HG03342 (cell line): ENCODE results near the gene PSAPL1.

Source experiments
- ATAC-seq: cut with Tn5 transposase; IDR thresholded peaks from one replicate; pipeline ENCODE4 v1.9.1; 2021; ENCODE audit warnings: mild to moderate bottlenecking, moderate library complexity; ENCODE audit not compliant: unreplicated experiment

PSAPL1 gene

DNA sequence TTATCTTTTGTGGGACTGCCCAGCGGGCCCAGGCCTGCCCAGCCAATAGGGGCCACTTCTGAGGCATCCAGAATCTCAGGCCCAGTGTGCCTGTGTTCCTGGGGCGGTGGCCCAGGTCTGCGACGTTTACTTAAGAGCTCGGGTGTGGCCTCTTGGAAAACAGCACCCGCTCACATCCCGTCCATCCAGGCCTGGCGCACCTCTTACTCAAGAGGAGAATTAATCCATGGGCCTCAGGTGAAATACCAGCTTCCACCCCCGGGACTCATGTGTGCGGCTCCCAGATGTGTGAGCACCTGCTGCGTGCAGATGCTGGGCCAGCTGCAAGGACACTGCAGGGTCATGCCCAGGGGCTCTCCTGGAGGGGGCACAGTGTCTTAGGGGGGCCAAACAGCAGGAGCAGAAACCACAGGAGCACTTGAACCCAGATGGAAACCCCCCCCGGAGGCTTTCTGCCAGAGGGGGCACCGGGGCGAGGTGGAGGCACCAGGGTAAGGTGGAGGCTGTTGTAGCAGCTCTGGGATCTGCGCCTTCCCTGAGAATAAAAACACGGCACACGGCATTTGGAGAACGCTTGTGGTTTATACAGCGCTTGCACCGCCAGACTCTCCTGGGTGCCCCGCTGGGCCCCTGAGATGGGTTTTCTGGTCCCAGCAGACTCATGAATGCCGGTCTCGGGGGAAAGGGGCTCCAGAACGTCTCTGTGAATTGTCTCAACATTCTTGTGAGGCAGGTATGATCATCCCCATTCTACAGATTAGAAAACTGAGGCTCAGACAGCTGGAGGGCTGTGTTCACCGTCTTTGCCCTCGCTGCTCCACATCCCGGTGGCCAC, 2.8 kb downstream of the PSAPL1 start:
- ATAC-seq = no peak

DNA sequence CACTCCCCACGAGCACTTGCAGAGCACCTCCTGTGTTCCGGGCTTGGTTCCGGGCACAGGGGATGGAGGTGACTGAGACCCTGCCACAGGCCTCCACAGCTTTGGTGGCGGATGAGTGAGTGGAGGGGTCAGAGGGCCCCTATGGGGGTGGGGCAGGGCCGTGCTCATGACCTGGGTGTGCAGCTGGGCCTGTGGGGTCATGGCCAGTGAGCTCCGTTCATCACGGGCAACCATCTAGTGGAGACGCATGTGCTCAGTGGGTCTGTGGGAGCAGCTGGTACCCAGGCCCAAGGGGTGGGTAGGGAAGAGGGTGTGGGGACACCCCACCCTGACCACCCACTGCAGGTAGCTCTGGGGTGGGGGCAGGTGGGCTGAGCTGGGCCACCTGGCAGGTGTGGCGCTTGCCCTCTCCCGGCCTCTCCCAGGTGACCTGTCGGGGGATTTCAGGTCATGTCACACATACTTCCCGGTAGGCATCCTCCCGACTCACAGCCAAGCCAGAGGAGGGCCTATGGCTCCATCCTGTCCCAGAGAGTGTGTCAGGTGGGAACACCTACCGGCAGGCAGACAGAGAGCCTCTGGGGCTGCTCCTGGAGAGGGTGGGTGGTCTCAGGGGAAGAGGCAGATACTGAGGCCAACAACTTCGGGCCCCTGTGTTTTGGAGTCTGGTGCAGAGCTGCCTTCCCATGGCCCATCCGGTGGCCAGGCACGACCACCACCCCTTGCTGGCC, 3.6 kb downstream of the PSAPL1 start:
- ATAC-seq = no peak

DNA sequence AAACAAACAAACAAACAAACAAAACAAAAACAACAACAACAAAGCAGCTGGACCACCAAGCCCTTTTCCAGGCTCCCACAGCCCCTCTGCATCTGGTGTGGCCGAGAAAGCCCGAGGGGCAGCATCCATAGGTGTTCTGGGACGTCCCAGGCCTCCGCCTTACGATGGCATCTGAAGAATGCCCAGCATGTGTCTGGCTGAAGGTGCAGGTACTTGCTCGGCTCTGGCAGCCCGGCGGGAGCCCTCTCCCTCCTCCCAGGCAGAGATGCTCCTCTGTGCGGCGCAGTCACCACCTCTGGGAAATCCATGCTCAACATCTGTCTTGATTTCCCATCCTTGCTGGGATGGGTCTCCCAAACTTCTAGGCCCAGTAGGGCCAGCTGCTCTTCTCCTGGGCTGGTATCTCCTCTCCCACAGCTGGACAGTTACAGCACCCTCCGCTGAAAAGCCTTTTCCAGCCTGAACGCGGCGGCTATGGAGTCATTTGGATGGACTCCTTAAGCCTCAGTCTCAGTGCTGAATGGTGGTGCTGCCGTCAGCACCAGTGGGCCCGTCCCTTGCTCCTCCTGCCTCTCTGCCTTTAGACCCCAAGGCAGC, 4.3 kb downstream of the PSAPL1 start:
- no peak for ATAC-seq

DNA sequence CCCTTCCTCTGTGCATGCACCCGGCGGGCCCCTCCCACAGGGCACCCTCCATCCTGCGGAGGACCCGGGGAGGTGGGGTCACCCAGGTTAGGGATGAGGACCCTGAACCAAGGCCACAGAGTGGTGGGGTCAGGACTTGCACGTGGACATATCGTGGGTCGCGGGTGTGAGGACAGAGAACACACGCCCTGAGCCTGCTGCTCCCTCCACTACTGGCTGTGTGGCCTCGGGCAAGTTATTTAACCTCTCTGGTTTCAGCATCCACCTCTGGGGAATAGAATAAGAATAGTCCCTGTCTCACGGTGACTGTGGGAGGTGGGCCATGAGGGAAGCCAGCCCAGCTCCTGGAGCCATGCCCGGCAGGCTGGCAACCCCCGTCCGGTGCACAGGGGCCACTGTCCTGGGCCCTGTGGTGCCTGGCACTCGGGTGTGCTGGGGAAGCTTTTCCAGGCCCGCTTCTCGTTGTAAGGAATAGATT, 5.1 kb downstream of the PSAPL1 start:
- ATAC-seq = no peak

DNA sequence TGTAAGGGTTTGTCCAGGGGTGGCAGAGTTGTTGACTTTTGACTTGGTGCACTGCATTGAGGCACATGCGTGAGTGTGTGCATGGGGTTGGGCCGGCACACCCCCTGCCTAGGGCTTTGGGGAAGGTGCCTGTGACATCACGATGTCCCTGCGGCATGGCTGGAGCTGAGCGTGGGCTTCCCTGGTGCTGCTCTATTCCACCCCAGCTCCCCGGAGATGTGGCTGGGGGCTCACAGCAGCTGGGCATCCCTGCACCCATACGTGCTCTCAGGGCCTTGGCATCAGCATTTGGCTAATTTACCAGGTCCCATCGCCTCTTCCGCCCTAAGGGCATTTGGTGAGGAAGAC, 5.7 kb downstream of the PSAPL1 start:
- ATAC-seq = no peak

DNA sequence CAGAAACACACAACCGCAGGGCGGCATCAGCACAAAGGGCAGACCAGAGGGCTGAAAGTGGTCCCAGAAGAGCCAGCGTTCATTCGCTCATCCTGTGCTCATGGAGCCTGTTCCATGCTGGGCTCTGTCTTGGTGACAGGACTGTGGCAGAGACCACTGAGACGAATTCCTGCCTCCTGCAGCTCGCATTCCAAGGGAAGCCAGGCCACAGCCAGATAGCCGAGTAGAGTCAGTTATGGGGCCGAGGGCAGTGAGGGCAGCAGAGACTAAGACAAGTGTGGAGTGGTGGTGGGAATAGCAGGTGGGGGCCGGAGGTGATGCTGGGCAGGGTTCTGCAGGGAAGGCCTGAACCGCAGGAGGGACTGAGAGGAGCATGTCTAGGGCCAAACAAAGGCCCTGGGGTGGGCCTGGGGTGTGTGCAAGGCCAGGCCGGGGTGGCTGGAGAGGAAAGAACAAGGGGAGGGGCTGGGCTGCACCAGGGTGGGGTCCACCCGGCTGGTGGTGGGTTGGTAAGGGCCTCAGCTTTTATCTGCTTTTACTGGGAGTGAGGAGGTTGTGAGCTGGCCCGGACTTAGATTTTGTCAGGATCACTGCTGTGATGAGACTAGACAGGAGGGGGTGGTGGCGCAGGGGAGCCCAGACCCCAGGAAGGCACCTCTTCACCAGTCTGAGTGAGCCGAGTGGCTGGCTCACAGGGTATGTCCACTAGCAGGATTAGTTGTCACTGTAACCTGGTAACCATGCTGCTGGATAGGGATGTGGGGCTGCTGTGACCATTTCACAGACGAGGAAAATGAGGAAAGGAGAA, 6.3 kb downstream of the PSAPL1 start:
- ATAC-seq = no peak

DNA sequence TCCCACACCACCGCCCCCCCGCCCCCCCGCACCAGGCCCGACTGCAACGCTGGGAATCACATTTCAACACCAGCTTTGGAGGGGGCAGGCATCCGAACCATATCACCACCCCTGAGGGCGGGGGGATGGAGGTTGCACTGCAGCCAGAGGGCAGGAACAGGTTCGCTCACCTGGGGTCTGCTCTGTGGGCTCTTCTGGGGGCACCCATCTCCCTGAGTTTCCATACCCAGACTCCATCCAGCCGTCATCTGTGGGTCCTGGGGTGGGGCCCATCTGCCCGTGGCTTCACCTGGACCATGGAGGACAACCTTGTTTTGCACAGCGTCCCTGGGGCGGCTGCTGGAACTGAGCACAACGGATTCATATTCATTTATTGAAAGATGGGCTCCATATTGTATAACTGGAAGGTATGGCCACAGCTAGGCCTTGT, 6.9 kb downstream of the PSAPL1 start:
- ATAC-seq = no peak

DNA sequence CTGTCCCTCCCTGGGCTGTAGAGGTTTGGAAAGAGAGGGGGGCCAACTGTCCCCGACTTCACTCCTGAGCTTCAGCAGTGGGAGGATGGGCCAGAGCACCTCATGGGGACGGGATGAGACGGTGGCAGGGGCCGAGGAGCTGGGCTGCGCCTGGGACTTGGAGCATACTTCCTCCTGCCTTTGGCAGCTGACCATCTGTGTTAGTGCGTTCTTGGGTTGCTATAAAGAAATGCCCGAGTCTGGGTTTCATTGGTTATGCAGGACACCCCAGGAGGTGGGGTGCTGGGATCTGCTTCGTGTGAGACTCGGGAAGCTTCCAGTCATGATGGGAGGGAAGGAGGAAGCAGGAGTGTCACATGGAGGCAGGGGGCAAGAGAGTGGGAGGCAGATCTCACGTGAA, 7.4 kb downstream of the PSAPL1 start:
- no peak for ATAC-seq

DNA sequence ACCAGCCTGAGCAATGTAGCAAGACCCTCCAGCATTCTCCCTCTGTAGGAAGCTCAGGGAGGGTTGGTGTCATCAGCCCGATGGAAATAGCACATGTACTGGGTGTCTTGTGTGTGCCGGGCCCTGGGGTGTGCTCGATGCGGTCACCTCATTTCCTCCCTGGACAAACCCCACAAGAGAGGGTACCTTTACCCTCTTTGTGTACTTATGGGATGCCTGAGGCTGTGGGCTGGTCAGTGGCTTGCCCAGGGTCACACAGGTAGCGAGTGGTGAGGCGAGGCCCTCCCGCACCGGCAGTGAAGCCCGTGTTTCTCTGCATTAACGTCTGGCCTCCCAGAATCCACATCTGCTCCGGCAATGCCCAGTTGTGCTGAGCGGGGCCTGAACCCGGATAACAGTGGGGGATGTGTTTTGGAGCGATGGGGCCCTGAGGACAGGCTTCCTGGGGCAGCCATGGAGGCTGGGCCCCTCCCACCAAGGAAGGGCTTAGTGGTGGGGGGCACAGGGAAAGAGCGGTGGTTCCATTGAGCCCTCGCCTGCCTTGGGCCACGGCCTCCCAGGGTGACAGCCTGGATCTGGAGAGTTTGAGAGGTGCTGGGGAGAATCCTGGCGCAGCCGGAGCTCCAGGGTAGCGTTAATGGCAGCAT, 8.1 kb downstream of the PSAPL1 start:
- no peak for ATAC-seq

DNA sequence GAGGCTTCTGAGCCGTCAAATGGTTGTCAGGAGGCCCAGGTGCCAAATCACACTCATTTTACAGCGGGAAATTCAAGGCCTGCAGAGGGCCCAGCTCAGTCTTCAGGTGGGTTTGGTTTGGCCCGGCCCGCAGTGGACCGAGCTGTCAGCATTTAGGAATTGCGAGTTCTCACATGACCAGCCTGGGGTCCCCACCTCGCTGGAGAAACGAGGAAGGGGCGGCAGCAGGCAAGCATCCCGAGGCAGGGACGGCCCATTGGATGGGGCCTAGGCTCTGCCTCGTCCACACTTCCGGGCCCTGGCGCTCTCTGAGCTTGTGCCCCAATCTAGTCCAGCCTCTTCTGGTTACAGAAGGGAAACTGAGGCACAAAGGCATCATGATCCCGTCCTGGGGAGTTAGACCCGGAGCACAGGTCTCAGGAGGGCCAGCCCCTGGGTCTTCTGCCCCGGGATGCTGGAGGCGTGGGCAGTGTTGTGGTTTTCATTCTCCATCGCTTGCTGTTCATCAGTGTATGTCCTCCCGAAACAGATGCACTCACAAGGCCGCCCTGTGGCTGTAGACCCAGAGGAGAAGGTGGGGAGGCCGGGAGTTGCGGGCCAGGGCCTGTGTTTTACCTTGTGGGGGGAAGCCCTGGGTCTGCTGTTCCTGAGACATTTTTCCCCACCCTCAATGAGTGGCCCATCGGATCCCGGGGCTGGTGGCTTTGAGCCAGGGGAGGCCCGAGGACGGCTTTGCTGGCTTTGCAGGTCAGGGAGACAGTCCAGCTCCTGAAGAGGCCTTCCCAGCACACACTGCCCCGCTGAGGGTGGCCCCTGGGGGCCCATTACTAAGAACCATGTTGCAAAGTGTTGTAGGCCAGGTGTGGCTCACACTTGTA, 8.9 kb downstream of the PSAPL1 start:
- ATAC-seq = no peak

DNA sequence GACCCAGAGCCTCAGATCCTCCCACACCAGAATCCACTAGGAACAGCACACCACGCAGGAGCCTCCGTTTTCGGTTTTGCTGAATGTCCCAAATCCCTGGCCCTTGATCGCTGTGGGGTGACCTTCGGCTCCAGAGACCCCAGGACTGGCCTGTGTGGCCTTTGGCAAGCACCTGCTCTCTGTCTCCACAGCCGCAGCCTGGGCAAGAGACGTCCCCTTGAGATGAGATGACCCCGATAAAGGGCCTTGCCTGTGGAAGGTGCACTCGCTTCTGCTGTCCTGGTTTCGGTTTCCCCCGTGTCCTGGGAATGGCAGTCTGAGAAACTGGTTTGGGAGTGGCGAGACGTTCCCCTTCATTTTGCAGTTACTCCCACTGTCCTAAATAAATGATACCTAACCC, 9.6 kb downstream of the PSAPL1 start:
- ATAC-seq = no peak

DNA sequence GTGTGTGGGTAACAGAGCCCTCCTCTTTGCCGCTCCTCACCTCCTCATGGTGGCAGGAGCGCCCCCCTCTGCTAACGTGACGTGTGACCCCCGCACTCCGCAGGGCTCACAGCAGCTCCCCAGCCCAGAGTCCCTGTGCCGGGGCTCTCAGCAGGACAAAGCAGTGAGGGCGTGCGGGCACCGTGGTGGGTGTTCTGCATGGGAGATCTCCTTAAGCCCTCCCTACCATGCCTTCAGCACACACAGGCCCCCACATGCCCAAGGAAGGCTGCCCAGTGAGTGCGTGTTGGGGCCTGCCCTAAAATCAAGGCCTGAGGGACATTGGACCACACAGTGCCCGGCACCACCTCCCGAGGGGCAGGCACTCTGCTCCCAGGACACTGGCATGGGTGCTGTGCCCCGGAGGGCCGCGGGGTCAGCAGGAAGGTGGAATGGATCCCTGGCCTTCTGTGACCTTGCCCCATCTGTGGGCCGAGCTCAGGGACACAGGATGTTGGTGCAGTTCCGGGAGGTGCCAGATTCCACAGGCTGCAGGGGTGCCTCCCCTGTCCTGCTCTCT, 10.1 kb downstream of the PSAPL1 start:
- no peak for ATAC-seq

DNA sequence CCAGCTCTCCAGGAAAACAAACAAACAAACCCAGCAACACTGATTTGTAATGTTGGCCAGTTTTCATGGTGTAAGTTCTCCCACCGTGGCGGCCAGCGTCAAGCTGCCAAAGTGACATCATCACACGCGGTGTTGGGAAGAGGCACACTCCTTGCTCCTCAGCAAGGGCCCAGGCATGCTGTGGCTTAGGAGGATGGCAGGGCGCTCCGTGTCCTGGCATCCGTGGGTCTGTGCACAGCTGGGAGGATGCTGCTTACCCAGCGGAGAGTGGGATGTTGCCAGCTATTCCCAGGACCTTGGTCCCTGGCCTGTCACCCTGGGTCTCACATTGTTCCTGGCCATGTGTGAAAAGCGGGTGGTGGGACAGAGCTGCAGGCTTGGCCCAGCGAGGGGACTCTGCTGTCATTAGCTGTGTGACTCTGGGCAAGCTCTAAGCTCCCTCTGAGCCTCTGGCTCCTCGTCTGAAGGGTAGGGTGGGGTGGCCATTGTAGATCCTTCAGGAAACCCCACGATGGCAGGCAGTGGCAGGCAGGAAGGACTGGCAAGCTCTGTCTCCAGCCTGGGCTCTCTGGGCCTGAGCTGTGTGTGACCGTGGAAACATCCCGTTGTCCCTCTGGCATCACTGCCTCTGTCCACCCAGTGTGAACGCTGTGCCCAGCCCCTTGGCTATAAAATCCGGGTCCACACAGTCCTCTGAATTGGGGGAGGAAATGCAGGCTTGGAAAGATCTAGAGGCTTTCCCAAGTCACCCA, 10.8 kb downstream of the PSAPL1 start:
- ATAC-seq = no peak

DNA sequence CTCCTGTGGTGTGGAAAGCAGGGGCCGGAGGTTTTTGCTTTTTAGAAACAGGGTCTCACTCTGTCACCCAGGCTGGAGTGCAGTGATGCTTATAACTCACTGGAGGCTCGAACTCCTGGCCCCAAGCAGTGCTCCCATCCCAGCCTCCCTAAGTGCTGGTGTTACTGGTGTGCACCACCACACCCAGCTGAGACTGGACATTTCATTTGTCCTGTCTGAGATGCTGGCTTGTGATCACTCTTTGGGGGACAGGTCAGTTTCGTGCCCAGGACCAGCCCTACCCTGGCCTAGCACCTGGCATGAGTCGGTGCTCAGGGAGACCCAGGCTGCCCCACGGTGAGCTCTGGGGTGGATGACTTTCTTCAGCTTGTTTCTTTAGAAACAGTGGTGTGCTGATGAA, 11.3 kb downstream of the PSAPL1 start:
- no peak for ATAC-seq

DNA sequence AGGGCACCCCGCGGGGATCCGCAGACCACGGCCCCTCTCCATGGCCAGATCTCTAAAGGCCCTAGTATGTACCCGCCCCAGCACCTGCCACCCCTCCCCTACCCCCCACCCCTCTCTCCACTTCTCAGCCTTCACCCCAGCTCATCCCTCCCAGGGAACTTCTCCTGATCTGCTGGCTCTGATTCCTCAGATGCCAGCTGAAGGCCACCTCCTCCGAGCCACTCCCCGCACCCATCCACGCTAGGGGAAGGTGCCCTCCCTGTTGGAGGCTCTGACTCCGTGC, 11.9 kb downstream of the PSAPL1 start:
- no peak for ATAC-seq

DNA sequence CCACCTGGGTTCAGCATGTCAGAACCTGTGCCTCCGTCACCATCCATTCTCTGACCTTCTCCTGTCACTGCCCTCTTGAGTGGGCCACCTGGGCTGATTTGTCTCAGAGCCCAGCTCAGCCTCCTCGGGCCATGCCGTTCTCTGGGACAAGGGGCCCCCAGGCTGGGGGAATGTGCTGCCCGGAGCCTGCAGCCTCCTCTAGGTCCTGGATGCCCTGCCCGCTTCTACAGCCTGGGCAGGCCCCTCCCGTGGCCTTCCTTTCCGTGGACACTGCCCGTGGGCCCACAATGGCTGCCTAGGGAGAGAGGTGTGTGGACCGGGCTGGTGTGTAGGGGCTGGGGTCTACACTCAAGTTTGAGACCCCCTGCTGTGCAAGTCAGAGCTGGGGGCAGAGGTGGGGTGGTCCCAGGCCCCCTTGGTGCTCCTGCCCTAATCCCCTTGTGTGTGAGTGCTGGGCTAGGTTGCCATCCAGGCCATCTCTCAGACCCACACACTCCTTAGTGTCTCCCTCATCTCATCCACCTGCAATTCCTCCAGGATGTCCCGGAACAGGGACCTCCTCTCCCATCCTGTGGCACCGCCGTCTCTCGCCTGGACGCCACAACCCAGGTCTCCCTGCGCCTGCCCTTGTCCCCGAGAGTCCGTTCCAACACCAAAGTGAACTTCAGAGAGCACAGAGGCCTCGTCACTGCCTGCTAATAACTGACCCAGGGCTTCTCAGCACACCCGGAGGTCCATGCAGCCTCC, 12.4 kb downstream of the PSAPL1 start:
- no peak for ATAC-seq

DNA sequence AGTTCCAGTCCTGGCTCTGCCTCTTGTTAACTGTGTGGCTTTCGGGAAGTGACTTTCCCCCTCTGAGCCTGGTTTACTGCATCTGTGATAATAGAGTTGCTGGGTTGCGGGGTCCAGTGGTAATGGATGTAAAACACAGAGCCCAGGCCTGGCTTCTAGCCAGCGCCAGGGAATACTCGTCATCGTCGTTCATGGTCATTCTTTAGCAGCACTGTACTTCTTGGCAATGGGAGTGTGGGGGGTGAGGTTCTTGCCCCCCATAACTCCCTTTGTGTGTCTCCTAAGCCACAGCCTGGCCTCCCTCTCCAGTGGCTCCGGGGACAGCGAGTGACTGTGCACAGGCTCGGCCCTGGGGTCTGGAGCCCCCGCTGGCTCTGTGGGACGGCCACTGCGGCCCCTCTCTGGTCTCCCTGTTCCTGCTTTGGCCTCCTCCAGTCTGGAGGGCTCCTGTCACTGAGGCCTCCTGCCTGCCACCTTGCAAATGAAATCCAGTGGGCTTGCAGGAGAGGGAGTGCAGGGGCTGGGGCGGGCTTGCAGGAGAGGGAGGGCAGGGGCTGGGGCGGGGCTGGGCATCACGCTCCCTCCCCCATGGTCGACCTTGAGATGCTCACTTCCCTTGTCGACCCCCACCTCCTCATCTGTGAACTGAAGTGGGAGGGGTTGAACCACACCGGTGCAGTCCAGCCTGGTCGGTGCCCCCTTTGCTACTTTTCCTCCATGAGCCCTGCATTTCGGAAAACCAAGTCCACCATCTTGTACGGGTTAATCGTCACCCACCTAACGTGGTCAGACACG, 13.2 kb downstream of the PSAPL1 start:
- ATAC-seq = no peak
